ENCODE data around the gene PCSK6. TPM values are rescaled to one million over a fixed set of nuclear protein-coding genes. Genes with fewer than 3 reads are reported as not detected.
"Not testable (repeated sequence)": the region's sequence is repeated elsewhere in the genome, so short reads cannot be mapped to it uniquely, and the experiment has no call there.

Gene PCSK6
- total and polyA plus RNA-seq, 5 experiments from 2014 or later: 0.04 to 6.7 (median 1.3) TPM

GRCh38 chr15:101431748-101432147 lies 57.8 kb downstream of the PCSK6 start:
- no peak overlapping the region for H3K27ac Mint-ChIP-seq
- peaks cover 0 to 16% (median 5%) of the 10 kb centered on the region in 4 donors for H3K4me1 Mint-ChIP-seq
- no peak overlapping the region for H3K4me3 Mint-ChIP-seq
- peaks cover 0 to 14% (median 6%) of the 10 kb centered on the region in 5 donors for H3K27me3 Mint-ChIP-seq
- ATAC-seq: no peak
- no peaks in the 10 kb centered on the region for H3K9me3 Mint-ChIP-seq
- DNase-seq: no peak
- POLR2A ChIA-PET: no interaction called here
- H3K36me3 Mint-ChIP-seq: no peaks in the 10 kb centered on the region

GRCh38 chr15:101431301-101431700 lies 58.2 kb downstream of the PCSK6 start:
- peaks cover 0 to 14% (median 6%) of the 10 kb centered on the region in 5 donors for H3K27me3 Mint-ChIP-seq
- no peaks in the 10 kb centered on the region for H3K9me3 Mint-ChIP-seq
- no peak for ATAC-seq
- no peaks in the 10 kb centered on the region for H3K36me3 Mint-ChIP-seq
- peaks cover 0 to 16% (median 5%) of the 10 kb centered on the region in 4 donors for H3K4me1 Mint-ChIP-seq
- POLR2A ChIA-PET: no interaction called here
- H3K4me3 Mint-ChIP-seq: no peak overlapping the region
- no peak for DNase-seq
- no peak overlapping the region for H3K27ac Mint-ChIP-seq

- no peak overlapping the region for H3K27ac Mint-ChIP-seq
- H3K27me3 Mint-ChIP-seq: peaks cover 0 to 8% (median 4%) of the 10 kb centered on the region in 5 donors
- no peaks in the 10 kb centered on the region for H3K9me3 Mint-ChIP-seq
- no peaks in the 10 kb centered on the region for H3K36me3 Mint-ChIP-seq
- POLR2A ChIA-PET: no interaction called here
- H3K4me1 Mint-ChIP-seq: peaks cover 0 to 16% (median 5%) of the 10 kb centered on the region in 4 donors
- no peak for ATAC-seq
- no peak for DNase-seq
- H3K4me3 Mint-ChIP-seq: no peak overlapping the region
Measured at GRCh38 chr15:101429646-101430045, 59.9 kb downstream of the PCSK6 start.

- no peaks in the 10 kb centered on the region for H3K9me3 Mint-ChIP-seq
- H3K27me3 Mint-ChIP-seq: peaks cover 0 to 8% (median 2%) of the 10 kb centered on the region in 5 donors
- H3K4me3 Mint-ChIP-seq: no peak overlapping the region
- H3K27ac Mint-ChIP-seq: peak overlapping the region in 1 of 10 donors; percentile 64
- no peaks in the 10 kb centered on the region for H3K36me3 Mint-ChIP-seq
- POLR2A ChIA-PET: no interaction called here
- ATAC-seq (no peak), DNase-seq (no peak)
- peaks cover 0 to 16% (median 5%) of the 10 kb centered on the region in 4 donors for H3K4me1 Mint-ChIP-seq
Measured at GRCh38 chr15:101429191-101429590, 60.3 kb downstream of the PCSK6 start.

- peak overlapping the region in 2 of 10 donors; percentile 20 to 64 for H3K27ac Mint-ChIP-seq
- no peaks in the 10 kb centered on the region for H3K9me3 Mint-ChIP-seq
- POLR2A ChIA-PET: no interaction called here
- H3K27me3 Mint-ChIP-seq: peaks cover 0 to 8% (median 2%) of the 10 kb centered on the region in 5 donors
- no peak for ATAC-seq
- DNase-seq: no peak
- no peaks in the 10 kb centered on the region for H3K36me3 Mint-ChIP-seq
- H3K4me3 Mint-ChIP-seq: no peak overlapping the region
- H3K4me1 Mint-ChIP-seq: peaks cover 0 to 16% (median 5%) of the 10 kb centered on the region in 4 donors
Measured at GRCh38 chr15:101428758-101429157, 60.7 kb downstream of the PCSK6 start.

GRCh38 chr15:101427606-101428487 lies 61.7 kb downstream of the PCSK6 start:
- DNase-seq (no peak), ATAC-seq (no peak)
- Mint-ChIP-seq H3K4me1 (peaks cover 0 to 16% (median 5%) of the 10 kb centered on the region in 4 donors), H3K4me3 (no peak overlapping the region), H3K9me3 (peaks cover 0 to 4% (median 2%) of the 10 kb centered on the region in 9 donors), H3K36me3 (peaks cover 0 to 3% (median 1%) of the 10 kb centered on the region in 3 donors), H3K27ac (peak overlapping the region in 3 of 10 donors; percentile 28 to 64 (median 61)), H3K27me3 (peaks cover 0 to 8% (median 3%) of the 10 kb centered on the region in 5 donors)
- POLR2A ChIA-PET: no interaction called here

GRCh38 chr15:101426761-101427333 lies 62.7 kb downstream of the PCSK6 start:
- Mint-ChIP-seq H3K27me3 (peaks cover 0 to 8% (median 2%) of the 10 kb centered on the region in 5 donors), H3K4me3 (no peak overlapping the region), H3K4me1 (peaks cover 0 to 16% (median 5%) of the 10 kb centered on the region in 4 donors), H3K36me3 (peaks cover 0 to 5% (median 5%) of the 10 kb centered on the region in 3 donors), H3K9me3 (peaks cover 0 to 14% (median 5%) of the 10 kb centered on the region in 9 donors), H3K27ac (no peak overlapping the region)
- DNase-seq: no peak
- POLR2A ChIA-PET: no interaction called here
- ATAC-seq: no peak

- Mint-ChIP-seq H3K27me3 (peaks cover 0 to 8% (median 4%) of the 10 kb centered on the region in 5 donors), H3K36me3 (peaks cover 0 to 5% (median 5%) of the 10 kb centered on the region in 3 donors), H3K4me1 (peaks cover 0 to 16% (median 5%) of the 10 kb centered on the region in 4 donors), H3K27ac (no peak overlapping the region), H3K9me3 (peaks cover 0 to 15% (median 5%) of the 10 kb centered on the region in 9 donors), H3K4me3 (no peak overlapping the region)
- POLR2A ChIA-PET: no interaction called here
- ATAC-seq (no peak), DNase-seq (no peak)
Measured at GRCh38 chr15:101425787-101426365, 63.6 kb downstream of the PCSK6 start.

GRCh38 chr15:101424984-101425383 lies 64.5 kb downstream of the PCSK6 start:
- no peak for DNase-seq
- no peak for ATAC-seq
- Mint-ChIP-seq H3K27me3 (peaks cover 0 to 8% (median 4%) of the 10 kb centered on the region in 5 donors), H3K4me1 (peaks cover 0 to 16% (median 5%) of the 10 kb centered on the region in 4 donors), H3K36me3 (peaks cover 0 to 5% (median 5%) of the 10 kb centered on the region in 3 donors), H3K4me3 (no peak overlapping the region), H3K9me3 (peaks cover 0 to 15% (median 5%) of the 10 kb centered on the region in 9 donors), H3K27ac (no peak overlapping the region)
- POLR2A ChIA-PET: no interaction called here

GRCh38 chr15:101420232-101420631 lies 69.3 kb downstream of the PCSK6 start:
- DNase-seq (no peak), ATAC-seq (no peak)
- H3K27ac Mint-ChIP-seq: no peak overlapping the region
- H3K4me1 Mint-ChIP-seq: no peaks in the 10 kb centered on the region
- H3K9me3 Mint-ChIP-seq: peaks cover 0 to 25% (median 10%) of the 10 kb centered on the region in 9 donors
- peaks cover 0 to 5% (median 5%) of the 10 kb centered on the region in 3 donors for H3K36me3 Mint-ChIP-seq
- no peak overlapping the region for H3K4me3 Mint-ChIP-seq
- H3K27me3 Mint-ChIP-seq: peaks cover 0 to 9% (median 7%) of the 10 kb centered on the region in 5 donors
- POLR2A ChIA-PET: no interaction called here

- H3K4me1 Mint-ChIP-seq, H3K27ac Mint-ChIP-seq, DNase-seq, POLR2A ChIA-PET, H3K27me3 Mint-ChIP-seq, H3K36me3 Mint-ChIP-seq, H3K4me3 Mint-ChIP-seq, ATAC-seq: not testable (repeated sequence)
- peaks cover 0 to 11% (median 2%) of the 10 kb centered on the region in 9 donors for H3K9me3 Mint-ChIP-seq
Measured at GRCh38 chr15:101416475-101416874, 73.0 kb downstream of the PCSK6 start.

GRCh38 chr15:101413239-101413638 lies 76.3 kb downstream of the PCSK6 start:
- ATAC-seq: no peak
- peaks cover 0 to 11% (median 2%) of the 10 kb centered on the region in 9 donors for H3K9me3 Mint-ChIP-seq
- no peak for DNase-seq

More at GRCh38 chr15:101413239-101413638, 76.3 kb downstream of the PCSK6 start:
- Mint-ChIP-seq H3K27ac (no peak overlapping the region), H3K4me1 (peaks cover 0 to 6% (median 4%) of the 10 kb centered on the region in 4 donors), H3K4me3 (no peak overlapping the region), H3K27me3 (peaks cover 0 to 19% (median 7%) of the 10 kb centered on the region in 5 donors), H3K36me3 (no peaks in the 10 kb centered on the region)
- POLR2A ChIA-PET: no interaction called here

Measured in naive thymus-derived CD8-positive, alpha-beta T cell (primary cell).